Fibroblast of skin of left biceps (primary cell): ENCODE measurements around the gene TGFBR3L.

ENCODE experiments used
- DNase-seq, 2 experiments: peaks; one replicate each; pipeline ENCODE4 v3.0.0-alpha.2; 2013; ENCODE audit warnings: low read depth in 2 of 2

The TGFBR3L gene

GRCh38 chr19:7914598-7915045 lies at the start of gene TGFBR3L:
Gene TGFBR3L (plus strand): TSS chr19:7914830.
- DNase-seq: no peak

- no peak for DNase-seq
Observed at GRCh38 chr19:7865262-7865911, 49.2 kb upstream of the TGFBR3L start.

GRCh38 chr19:7866399-7867091 lies 48.1 kb upstream of the TGFBR3L start:
- no peak for DNase-seq

- DNase-seq: no peak
Observed at GRCh38 chr19:7867092-7867844, 47.4 kb upstream of the TGFBR3L start.

- DNase-seq: no peak
Observed at GRCh38 chr19:7868326-7868670, 46.3 kb upstream of the TGFBR3L start.

- DNase-seq: no peak
Observed at GRCh38 chr19:7868671-7869452, 45.8 kb upstream of the TGFBR3L start.

- no peak for DNase-seq
Observed at GRCh38 chr19:7869453-7869909, 45.1 kb upstream of the TGFBR3L start.

GRCh38 chr19:7869910-7870511 lies 44.6 kb upstream of the TGFBR3L start:
- no peak for DNase-seq

GRCh38 chr19:7870571-7871436 lies 43.8 kb upstream of the TGFBR3L start:
- no peak for DNase-seq

- DNase-seq: peak; percentile 43 to 44
Observed at GRCh38 chr19:7871437-7872305, 43.0 kb upstream of the TGFBR3L start.

GRCh38 chr19:7872306-7873204 lies 42.1 kb upstream of the TGFBR3L start:
- DNase-seq: no peak

- no peak for DNase-seq
Observed at GRCh38 chr19:7873304-7874075, 41.1 kb upstream of the TGFBR3L start.

- no peak for DNase-seq
Observed at GRCh38 chr19:7874076-7874896, 40.3 kb upstream of the TGFBR3L start, which contains the start of gene PRR36. Gene PRR36 (minus strand): TSS chr19:7874390. CDS start chr19:7873689, 701 bp downstream.

- no peak for DNase-seq
Observed at GRCh38 chr19:7874897-7875273, 39.7 kb upstream of the TGFBR3L start.

GRCh38 chr19:7877249-7877836 lies 37.3 kb upstream of the TGFBR3L start:
- DNase-seq: no peak

- no peak for DNase-seq
Observed at GRCh38 chr19:7879111-7879807, 35.4 kb upstream of the TGFBR3L start.
